HG03354 (cell line): ENCODE data around the gene SHF.

Source experiments
- ATAC-seq: cut with Tn5 transposase; IDR thresholded peaks from one replicate; pipeline ENCODE4 v1.9.1; 2021; ENCODE audit warnings: mild to moderate bottlenecking; ENCODE audit not compliant: unreplicated experiment, poor library complexity, severe bottlenecking

Gene SHF

DNA sequence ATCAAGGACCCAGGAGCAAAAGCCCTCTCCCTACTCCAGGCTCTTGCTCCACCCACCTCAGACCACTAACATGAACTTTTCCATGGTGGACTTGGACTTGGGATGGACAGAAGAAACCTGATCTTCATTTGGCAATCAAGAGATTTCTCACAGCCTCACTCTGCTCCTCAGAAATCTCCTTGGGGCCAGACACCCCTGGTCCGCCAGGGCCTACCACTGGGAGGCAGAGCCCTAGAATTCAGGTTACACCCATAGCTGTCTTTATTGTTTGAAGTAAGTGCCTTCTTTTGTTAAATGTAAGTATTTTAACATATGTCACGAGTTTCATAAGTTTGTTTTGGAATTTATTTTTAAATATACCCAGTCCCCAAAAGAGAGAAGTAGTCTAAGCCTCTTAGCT is 13.2 kb downstream of the SHF start:
- ATAC-seq: no peak

GRCh38 chr15:45174069-45174468 is 13.7 kb downstream of the SHF start:
- no peak for ATAC-seq

GRCh38 chr15:45171912-45172311 is 15.9 kb downstream of the SHF start:
- no peak for ATAC-seq

GRCh38 chr15:45169608-45170480 is 17.9 kb downstream of the SHF start:
- ATAC-seq: no peak

- ATAC-seq: no peak
These were observed 18.8 kb downstream of the SHF start for GRCh38 chr15:45168751-45169551.

GRCh38 chr15:45168286-45168685 is 19.5 kb downstream of the SHF start:
- no peak for ATAC-seq

DNA sequence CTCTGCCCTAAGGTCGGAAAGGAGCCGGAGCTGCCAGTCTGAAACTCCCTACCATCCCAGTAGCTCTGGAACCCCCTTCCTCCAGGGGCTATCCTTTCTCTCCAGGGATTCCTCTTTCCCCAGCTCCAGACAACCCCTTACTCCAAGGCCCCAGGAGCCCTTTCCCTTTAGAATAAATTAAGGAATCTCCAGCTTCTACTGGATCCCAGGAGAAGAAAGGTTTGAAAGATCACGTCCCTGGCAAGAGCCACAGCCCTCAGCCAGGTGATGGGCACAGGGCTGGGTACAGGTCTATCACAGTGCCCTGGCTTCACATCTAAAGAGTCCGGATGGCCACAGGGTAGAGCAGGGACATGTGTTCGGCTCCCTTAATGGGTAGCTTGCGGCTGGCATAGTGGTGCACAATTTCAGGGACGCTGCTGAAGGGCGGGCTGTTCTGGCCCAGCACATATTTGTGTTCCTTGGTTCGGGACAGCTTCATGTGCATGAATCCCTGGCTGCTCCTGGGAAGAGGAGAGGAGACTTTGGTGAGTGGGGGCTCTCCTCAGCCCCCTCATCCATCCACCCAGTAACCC is 20.0 kb downstream of the SHF start:
- ATAC-seq: no peak

DNA sequence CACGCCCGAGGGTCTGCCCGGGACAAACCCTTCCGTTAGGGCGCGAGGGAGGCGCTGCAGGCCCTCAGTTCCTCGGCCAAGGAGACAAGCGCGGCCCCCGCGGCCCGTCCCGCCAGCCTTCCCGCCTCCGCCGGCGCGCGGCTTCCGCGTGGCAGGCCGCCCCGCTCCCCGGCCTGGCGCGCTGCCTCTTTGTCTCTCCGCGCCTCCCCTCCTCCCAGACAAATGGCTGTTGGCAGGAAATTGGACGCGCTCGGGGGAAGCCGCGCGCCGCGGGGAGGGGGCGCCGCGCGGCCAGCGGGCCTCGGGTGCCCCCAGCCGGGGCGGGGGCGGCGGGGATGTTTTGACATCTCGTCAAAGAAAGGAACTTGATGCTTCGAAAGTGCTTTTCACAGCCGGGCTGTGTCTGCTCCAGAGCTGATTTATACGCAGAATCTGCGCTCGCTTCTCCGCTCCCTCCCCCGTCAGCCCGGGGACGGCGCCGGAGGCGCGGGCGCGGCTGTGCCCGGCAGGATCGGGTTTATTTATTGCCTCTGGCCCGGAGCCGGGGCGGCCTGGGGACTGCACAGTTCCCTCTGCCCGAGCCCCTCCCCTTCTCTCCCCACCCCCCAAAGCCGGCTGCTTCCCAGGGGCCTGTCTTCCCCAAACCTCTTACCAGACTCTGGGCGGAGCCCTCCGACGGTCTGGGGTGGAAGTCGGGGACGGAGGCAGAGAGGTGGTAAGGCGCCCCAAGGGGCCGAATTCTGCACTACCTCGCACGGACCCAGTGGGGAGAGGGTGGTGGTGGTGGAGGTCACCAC is 20.7 kb downstream of the SHF start:
- peak; percentile 95 for ATAC-seq

DNA sequence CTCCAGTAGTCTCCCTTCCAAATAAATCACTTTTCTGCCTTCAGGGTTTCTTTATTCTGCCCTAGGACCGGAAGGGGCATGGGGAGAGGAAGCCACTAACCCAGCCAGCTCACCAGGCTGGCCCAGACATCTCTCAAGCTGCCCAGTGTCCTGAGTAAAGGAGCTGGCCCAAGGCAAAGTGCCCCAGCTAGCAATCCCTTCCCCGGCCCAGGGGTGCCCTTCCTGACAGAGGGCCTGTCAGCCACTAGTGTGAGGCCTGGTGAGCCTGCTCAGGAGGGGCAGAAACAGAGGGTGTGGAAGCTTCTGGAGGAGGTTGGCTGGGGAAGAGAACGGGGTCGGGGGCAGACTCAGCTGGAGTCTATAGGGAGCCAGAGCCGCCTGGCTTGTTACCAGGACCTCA is 22.2 kb downstream of the SHF start:
- no peak for ATAC-seq

- ATAC-seq: no peak
These were observed 22.9 kb downstream of the SHF start for GRCh38 chr15:45164914-45165313.

GRCh38 chr15:45163508-45163856 is 24.3 kb downstream of the SHF start:
- ATAC-seq: no peak

DNA sequence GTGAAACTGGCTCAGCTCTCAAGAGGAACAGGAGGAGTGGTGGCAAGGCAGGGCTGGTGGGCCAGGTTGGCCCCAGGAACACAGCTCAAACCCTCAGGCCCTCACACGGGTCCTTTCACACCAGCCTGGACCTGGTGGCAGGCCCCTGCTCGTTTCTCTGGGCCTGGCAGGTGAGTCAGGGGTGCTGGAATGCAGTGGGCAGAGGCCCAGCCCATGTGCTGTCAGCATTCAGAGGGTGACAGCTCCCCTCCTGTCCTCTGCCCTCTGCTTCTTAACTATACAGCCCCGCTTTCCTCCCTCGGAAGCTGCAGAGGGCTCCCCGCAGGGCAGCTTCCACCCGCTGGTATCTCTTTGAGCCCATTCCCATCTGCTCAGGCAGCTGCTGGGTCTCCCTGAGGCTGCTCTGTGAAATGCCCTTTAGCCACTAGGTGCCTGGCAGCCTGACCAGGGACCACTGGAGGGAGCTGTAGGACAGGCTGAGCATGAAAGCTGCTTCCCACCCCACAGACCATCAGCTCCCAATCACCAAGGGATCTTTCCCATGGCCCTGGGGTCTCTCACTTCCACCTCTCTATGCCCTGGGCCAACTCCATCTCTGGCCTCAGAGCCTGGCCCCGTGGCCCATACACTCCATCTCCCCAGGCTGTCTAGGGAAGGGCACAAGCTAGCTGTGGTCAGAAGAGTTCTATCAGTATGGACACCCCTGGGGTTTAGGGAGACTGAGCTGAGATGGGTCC is 24.8 kb downstream of the SHF start:
- no peak for ATAC-seq

- no peak for ATAC-seq
These were observed 26.1 kb downstream of the SHF start for GRCh38 chr15:45161666-45162065.

DNA sequence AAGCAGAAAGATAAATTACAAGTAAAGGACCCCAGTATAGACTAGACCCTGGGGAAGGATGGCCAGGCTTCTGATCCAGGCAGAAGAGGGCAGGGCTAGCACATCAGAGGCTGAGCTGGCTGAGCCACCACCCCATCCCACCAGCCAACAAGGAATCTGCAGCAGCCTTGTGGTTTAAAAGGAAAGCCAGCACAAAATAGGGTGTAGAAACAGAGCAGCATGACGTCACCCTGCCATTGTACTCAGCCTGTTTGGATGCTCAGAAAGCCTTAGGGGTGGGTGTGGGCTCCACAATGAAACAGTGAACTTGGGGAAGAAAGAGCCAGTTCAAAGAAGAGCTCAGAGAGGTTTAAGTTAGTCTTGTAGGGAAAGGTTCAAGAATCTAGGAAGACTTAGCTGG is 29.8 kb downstream of the SHF start:
- ATAC-seq: no peak

DNA sequence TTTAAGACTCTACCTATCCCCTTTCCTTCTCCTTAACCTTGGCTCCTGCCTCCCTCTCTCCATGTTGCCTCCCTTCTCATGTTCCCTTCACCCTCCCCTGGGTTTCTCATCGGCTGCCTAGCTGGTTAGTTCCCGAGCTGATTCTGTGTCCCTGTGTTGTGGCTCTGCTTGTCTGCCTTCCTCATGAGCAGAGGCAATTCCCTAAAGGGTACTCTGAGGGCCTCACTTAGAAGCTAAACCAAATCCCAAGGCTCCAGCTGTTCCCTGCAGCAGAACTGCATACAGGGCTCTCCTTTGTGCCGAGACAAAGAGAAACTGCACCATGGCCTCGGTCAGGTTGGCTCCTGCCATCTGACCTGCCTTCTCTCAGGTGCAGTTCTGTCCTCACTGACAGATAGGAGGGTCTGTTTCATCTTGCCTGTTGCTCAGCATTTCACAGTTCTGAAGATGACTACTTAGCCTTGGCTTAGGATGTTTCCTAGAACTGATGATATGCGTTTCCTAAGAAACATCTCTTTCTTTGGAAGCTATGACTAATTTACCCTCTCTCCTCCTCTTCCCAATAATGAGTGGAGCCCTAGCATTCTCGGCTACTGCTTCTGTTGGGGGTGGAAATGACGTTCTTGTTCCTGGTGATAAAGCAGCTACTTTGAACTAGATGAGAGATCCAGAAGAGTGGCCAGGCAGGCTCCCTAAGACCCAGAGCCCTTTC is 30.9 kb downstream of the SHF start:
- ATAC-seq: no peak

DNA sequence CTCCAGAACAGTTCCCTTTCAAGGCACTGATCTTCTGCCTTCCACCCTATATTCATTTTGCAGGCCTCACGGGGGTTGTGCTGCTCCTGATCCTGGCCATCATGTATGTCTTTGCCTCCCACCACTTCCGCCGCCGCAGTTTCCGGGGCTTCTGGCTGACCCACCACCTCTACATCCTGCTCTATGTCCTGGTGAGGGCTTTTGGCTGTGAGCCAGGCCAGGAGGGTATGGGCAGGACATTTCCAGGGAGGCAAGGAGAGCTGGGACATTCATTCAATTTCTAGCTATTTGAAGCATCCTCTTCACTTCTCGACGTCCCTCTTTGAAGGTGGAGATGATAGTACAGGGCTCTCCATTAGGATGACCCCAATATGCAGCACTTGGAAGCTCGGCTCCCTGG is 32.0 kb downstream of the SHF start:
- no peak for ATAC-seq

- ATAC-seq: no peak
These were observed 35.6 kb downstream of the SHF start for GRCh38 chr15:45151998-45152828.

- ATAC-seq: no peak
These were observed 36.8 kb downstream of the SHF start for GRCh38 chr15:45150997-45151396.
